Fibroblast of mammary gland (primary cell): ENCODE results near the gene RFESD.

Experiments
- DNase-seq: peaks from one replicate; pipeline ENCODE4 v3.0.0-alpha.2; 2010; ENCODE audit warnings: low read depth
- H3K4me3 ChIP-seq: 2 replicates; pipeline ENCODE4 v1.5.1; 2011; ENCODE audit warnings: low read depth, mild to moderate bottlenecking, low read length, moderate library complexity; ENCODE audit not compliant: control insufficient read depth
- TF ChIP-seq, protein P1 (sequence below): conservative IDR thresholded peaks from 2 replicates; pipeline ENCODE4 v1.5.1; 2011; ENCODE audit warnings: low read depth, low read length, inconsistent platforms; ENCODE audit not compliant: control insufficient read depth, insufficient read depth

RFESD gene

DNA sequence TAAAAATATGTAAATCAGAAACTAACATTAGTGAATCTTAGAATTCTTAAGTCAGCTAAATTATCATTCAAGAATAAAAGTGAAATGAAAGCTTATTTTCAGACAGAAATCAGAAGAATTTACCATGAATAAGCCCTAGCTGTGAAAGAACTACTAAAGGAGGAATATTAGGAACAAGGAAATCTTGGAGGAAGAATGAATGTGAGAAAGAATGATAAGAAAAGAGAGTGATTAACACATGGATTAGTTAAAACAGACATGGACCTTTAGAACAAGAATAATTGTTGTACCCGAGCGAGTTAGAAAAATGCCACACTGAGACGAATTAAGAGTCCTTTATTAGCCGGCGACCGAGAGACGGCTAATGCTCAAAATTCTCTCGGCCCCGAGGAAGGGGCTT lies 60.5 kb downstream of the RFESD start:
- no peak for DNase-seq
- H3K4me3 ChIP-seq: no peak overlapping the region
- TF ChIP-seq, protein P1, sequence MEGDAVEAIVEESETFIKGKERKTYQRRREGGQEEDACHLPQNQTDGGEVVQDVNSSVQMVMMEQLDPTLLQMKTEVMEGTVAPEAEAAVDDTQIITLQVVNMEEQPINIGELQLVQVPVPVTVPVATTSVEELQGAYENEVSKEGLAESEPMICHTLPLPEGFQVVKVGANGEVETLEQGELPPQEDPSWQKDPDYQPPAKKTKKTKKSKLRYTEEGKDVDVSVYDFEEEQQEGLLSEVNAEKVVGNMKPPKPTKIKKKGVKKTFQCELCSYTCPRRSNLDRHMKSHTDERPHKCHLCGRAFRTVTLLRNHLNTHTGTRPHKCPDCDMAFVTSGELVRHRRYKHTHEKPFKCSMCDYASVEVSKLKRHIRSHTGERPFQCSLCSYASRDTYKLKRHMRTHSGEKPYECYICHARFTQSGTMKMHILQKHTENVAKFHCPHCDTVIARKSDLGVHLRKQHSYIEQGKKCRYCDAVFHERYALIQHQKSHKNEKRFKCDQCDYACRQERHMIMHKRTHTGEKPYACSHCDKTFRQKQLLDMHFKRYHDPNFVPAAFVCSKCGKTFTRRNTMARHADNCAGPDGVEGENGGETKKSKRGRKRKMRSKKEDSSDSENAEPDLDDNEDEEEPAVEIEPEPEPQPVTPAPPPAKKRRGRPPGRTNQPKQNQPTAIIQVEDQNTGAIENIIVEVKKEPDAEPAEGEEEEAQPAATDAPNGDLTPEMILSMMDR: no peak
